Measurements from ENCODE around the gene TP53I11.
A peak's percentile ranks its signal among the peaks of the same experiment; 100 is the strongest.

The TP53I11 gene

GRCh38 chr11:44963136-44963535, 12.5 kb upstream of the TP53I11 start:
- no peak for TF ChIP-seq YY1 (IDR thresholded peaks at IDR 0.05; ENCODE audit: low read depth)
- no peak for TF ChIP-seq FOXM1 (IDR thresholded peaks at IDR 0.05; ENCODE audit: borderline replicate concordance, low read depth)
- no peak for TF ChIP-seq TAF1 (IDR thresholded peaks at IDR 0.05; ENCODE audit: low read depth)

GRCh38 chr11:44962464-44962863, 11.8 kb upstream of the TP53I11 start:
- no peak for TF ChIP-seq REST (IDR thresholded peaks at IDR 0.05; ENCODE audit: low read depth)
- TF ChIP-seq CEBPB (IDR thresholded peaks at IDR 0.05), result no peak
- TF ChIP-seq ZBTB7A (IDR thresholded peaks at IDR 0.05; ENCODE audit: low read depth), result no peak

- TF ChIP-seq NFIC (IDR thresholded peaks at IDR 0.05), result no peak
- no peak for TF ChIP-seq EP300 (IDR thresholded peaks at IDR 0.05; ENCODE audit: borderline replicate concordance)
- no peak for TF ChIP-seq RAD21 (IDR thresholded peaks at IDR 0.05; ENCODE audit: low read depth)
- no peak for TF ChIP-seq CREB1 (IDR thresholded peaks at IDR 0.05; ENCODE audit: low read depth)
- TF ChIP-seq REST (IDR thresholded peaks at IDR 0.05; ENCODE audit: low read depth), result no peak
- no peak for TF ChIP-seq EGR1 (IDR thresholded peaks at IDR 0.05)
- no peak for TF ChIP-seq FOXM1 (IDR thresholded peaks at IDR 0.05; ENCODE audit: borderline replicate concordance, low read depth)
- TF ChIP-seq USF1 (IDR thresholded peaks at IDR 0.05), result no peak
- TF ChIP-seq TCF12 (IDR thresholded peaks at IDR 0.05; ENCODE audit: low read depth), result no peak
- no peak for TF ChIP-seq TAF1 (IDR thresholded peaks at IDR 0.05; ENCODE audit: low read depth)
- no peak for TF ChIP-seq MAX (IDR thresholded peaks at IDR 0.05)
- no peak for TF ChIP-seq TEAD4 (IDR thresholded peaks at IDR 0.05)
- no peak for TF ChIP-seq YY1 (IDR thresholded peaks at IDR 0.05; ENCODE audit: low read depth)
- TF ChIP-seq CEBPB (IDR thresholded peaks at IDR 0.05), result no peak
Observed at GRCh38 chr11:44960200-44960845, 9.6 kb upstream of the TP53I11 start.

- TF ChIP-seq TAF1 (IDR thresholded peaks at IDR 0.05; ENCODE audit: low read depth) (no peak), USF1 (IDR thresholded peaks at IDR 0.05) (no peak), ZBTB7A (IDR thresholded peaks at IDR 0.05; ENCODE audit: low read depth) (no peak), CREB1 (IDR thresholded peaks at IDR 0.05; ENCODE audit: low read depth) (no peak)
Observed at GRCh38 chr11:44959064-44959463, 8.4 kb upstream of the TP53I11 start.

GRCh38 chr11:44957776-44958564, 7.3 kb upstream of the TP53I11 start:
- no peak for TF ChIP-seq EGR1 (IDR thresholded peaks at IDR 0.05)
- TF ChIP-seq NFIC (IDR thresholded peaks at IDR 0.05), result peak; percentile 28; the same call in 1 of the 2 replicates

GRCh38 chr11:44957040-44957515, 6.4 kb upstream of the TP53I11 start:
- TF ChIP-seq CREB1 (IDR thresholded peaks at IDR 0.05; ENCODE audit: low read depth) (no peak), TCF12 (IDR thresholded peaks at IDR 0.05; ENCODE audit: low read depth) (no peak), CEBPB (IDR thresholded peaks at IDR 0.05) (no peak), FOXM1 (IDR thresholded peaks at IDR 0.05; ENCODE audit: borderline replicate concordance, low read depth) (no peak), NFIC (IDR thresholded peaks at IDR 0.05) (no peak), REST (IDR thresholded peaks at IDR 0.05; ENCODE audit: low read depth) (no peak)

Measured in Ishikawa (cell line).